CD14-positive monocyte (primary cell): Measurements from ENCODE around the gene WFIKKN2. TPM values are rescaled to one million over a fixed set of nuclear protein-coding genes. Genes with fewer than 3 reads are reported as not detected.

Experiments
- DNase-seq, 3 donors: peaks; one replicate each; pipeline ENCODE4 v3.0.0-alpha.2; 2011 to 2022
- H2AFZ ChIP-seq: 2 replicates; pipeline ENCODE4 v1.6.0; 2012; ENCODE audit warnings: mild to moderate bottlenecking, low read depth, low read length, inconsistent platforms; ENCODE audit not compliant: insufficient read depth, poor library complexity, severe bottlenecking
- H3K27ac ChIP-seq, 2 donors: 1 replicate in 1 of 2; 2 replicates in 1 of 2; pipeline ENCODE4 v1.5.1; 2012 to 2013; ENCODE audit warnings: low read length in 2 of 2, control low read depth in 1 of 2, inconsistent platforms in 1 of 2, low read depth in 1 of 2, mild to moderate bottlenecking in 1 of 2
- H3K27me3 ChIP-seq, 2 donors: one replicate each; pipeline versions ENCODE4 v1.6.0 to v1.6.1; 2011 to 2013; ENCODE audit warnings: low read length in 2 of 2; ENCODE audit not compliant: control insufficient read depth in 2 of 2, insufficient read depth in 2 of 2
- H3K36me3 ChIP-seq, 2 donors: replicated peaks in 1 of 2; 1 replicate in 1 of 2; 2 replicates in 1 of 2; pipeline versions ENCODE4 v1.5.1 to v1.6.1; 2012 to 2013; ENCODE audit warnings: low read length in 2 of 2, control low read depth in 1 of 2, inconsistent platforms in 1 of 2, mild to moderate bottlenecking in 1 of 2; ENCODE audit not compliant: insufficient read depth in 2 of 2, control insufficient read depth in 1 of 2
- H3K4me1 ChIP-seq, 2 donors: 1 replicate in 1 of 2; 2 replicates in 1 of 2; pipeline versions ENCODE4 v1.5.1 to v1.6.1; 2012 to 2013; ENCODE audit warnings: low read length in 2 of 2, control low read depth in 1 of 2, inconsistent platforms in 1 of 2, mild to moderate bottlenecking in 1 of 2, moderate library complexity in 1 of 2; ENCODE audit not compliant: insufficient read depth in 2 of 2, control insufficient read depth in 1 of 2
- H3K4me2 ChIP-seq: replicated peaks from 2 replicates; pipeline ENCODE3; 2012; ENCODE audit warnings: low read length, moderate library complexity, mild to moderate bottlenecking; ENCODE audit not compliant: poor library complexity, severe bottlenecking; ENCODE audit errors: extremely low read depth
- H3K4me3 ChIP-seq, 3 experiments: fragments of 200-600 bp in 1 of 3; sonication (generic) in 1 of 3; replicated peaks in 1 of 3; 1 replicate in 2 of 3; 2 replicates in 1 of 3; pipeline ENCODE4 v1.5.1; 2011 to 2013; ENCODE audit warnings: low read length in 3 of 3, mild to moderate bottlenecking in 3 of 3, control low read depth in 2 of 3, low read depth in 2 of 3, inconsistent platforms in 1 of 3, moderate library complexity in 1 of 3
- H3K79me2 ChIP-seq: 2 replicates; pipeline ENCODE4 v1.6.0; 2012; ENCODE audit warnings: mild to moderate bottlenecking, control low read depth, inconsistent platforms, low read length, moderate library complexity; ENCODE audit not compliant: insufficient read depth
- H3K9ac ChIP-seq: 2 replicates; pipeline ENCODE4 v1.6.0; 2017; ENCODE audit warnings: low read length, mild to moderate bottlenecking; ENCODE audit not compliant: insufficient read depth, poor library complexity, severe bottlenecking
- H3K9me3 ChIP-seq, 2 donors: replicated peaks in 1 of 2; 1 replicate in 1 of 2; 2 replicates in 1 of 2; pipeline versions ENCODE4 v1.5.1 to v1.6.1; 2012 to 2013; ENCODE audit warnings: low read length in 2 of 2, control low read depth in 1 of 2; ENCODE audit not compliant: control insufficient read depth in 1 of 2, insufficient read depth in 1 of 2
- H4K20me1 ChIP-seq: 2 replicates; pipeline ENCODE4 v1.6.0; 2012; ENCODE audit warnings: mild to moderate bottlenecking, low read length, control low read depth, moderate library complexity; ENCODE audit not compliant: insufficient read depth
- H3K27ac Mint-ChIP-seq, 7 donors: one replicate each; pipeline ENCODE4 v1.8.0; 2020; ENCODE audit warnings: mild to moderate bottlenecking in 7 of 7, mixed read lengths in 7 of 7, moderate library complexity in 6 of 7, inconsistent platforms in 2 of 7
- H3K27me3 Mint-ChIP-seq, 3 donors: one replicate each; pipeline ENCODE4 v1.8.0; 2021 to 2022; ENCODE audit warnings: low read depth in 3 of 3, mild to moderate bottlenecking in 3 of 3, mixed read lengths in 3 of 3, moderate library complexity in 3 of 3, inconsistent platforms in 1 of 3
- H3K36me3 Mint-ChIP-seq, 2 donors: one replicate each; pipeline ENCODE4 v1.8.0; 2020; ENCODE audit warnings: mixed read lengths in 2 of 2, inconsistent platforms in 1 of 2, mild to moderate bottlenecking in 1 of 2
- H3K4me1 Mint-ChIP-seq: one replicate; pipeline ENCODE4 v1.8.0; 2020; ENCODE audit warnings: mild to moderate bottlenecking, mixed read lengths
- H3K4me3 Mint-ChIP-seq, 2 donors: one replicate each; pipeline ENCODE4 v1.8.0; 2020; ENCODE audit warnings: mild to moderate bottlenecking in 2 of 2, mixed read lengths in 2 of 2, moderate library complexity in 1 of 2
- H3K9me3 Mint-ChIP-seq, 7 donors: one replicate each; pipeline ENCODE4 v1.8.0; 2020 to 2022; ENCODE audit warnings: mixed read lengths in 7 of 7, mild to moderate bottlenecking in 6 of 7, moderate library complexity in 6 of 7, inconsistent platforms in 2 of 7
- WGBS: methylation state at CpG from one replicate; pipeline ENCODE4 v1.1.5; 2013; ENCODE audit warnings: missing lambda C conversion rate; ENCODE audit not compliant: insufficient coverage; 5-methylcytosine and 5-hydroxymethylcytosine counted together
- intact Hi-C, 2 donors: fragments of 100-400 bp; cut with micrococcal nuclease; formaldehyde crosslinking; loops; one replicate each; pipeline versions ENCODE4 v1.15.0 to v1.15.1; 2023
- polyA plus RNA-seq, 3 donors: library from polyadenylated mRNA; depleted of rRNA in 1 of 3; unstranded in 2 of 3; stranded (reverse) in 1 of 3; fragments of 300-500 nt in 2 of 3; fragments of >200 nt in 1 of 3; fragmentation: Illumina TruSeq in 2 of 3; gene quantifications; 1 replicate in 2 of 3; 2 replicates in 1 of 3; pipeline ENCODE4 v1.2.3, GENCODE V29; 2012 to 2021
- TF ChIP-seq, protein P1 (sequence below): fragments of 200-600 bp; IDR thresholded peaks from one replicate; pipeline ENCODE4 v1.8.0; 2022; ENCODE audit warnings: antibody characterized with exemption, mild to moderate bottlenecking

The WFIKKN2 gene
- polyA plus RNA-seq, 3 donors = 0.03 TPM; not detected in 2

DNA sequence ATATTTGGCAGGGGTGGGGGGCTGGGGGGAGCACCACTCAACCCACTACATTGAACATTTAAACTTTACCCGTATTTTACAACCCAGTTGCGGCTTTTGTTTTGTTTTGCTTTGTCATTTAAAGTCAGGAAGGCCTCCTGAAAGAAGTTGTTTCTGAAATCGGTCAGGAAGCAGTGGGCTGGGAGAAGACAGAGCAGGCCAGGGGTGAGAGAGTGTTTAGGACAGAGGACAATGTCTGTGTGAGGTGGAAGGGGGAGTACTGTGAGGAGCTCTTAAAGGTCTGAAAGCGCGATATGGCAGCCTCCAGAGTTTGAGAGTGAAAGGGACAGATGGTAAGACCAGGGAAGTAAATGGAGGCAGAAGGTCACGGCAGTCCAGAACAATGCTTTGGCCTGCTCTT, 6.1 kb upstream of the WFIKKN2 start:
- Mint-ChIP-seq H3K27ac (peak overlapping the region in 4 of 7 donors; percentile 39 to 70 (median 54)), H3K27me3 (peaks cover 3 to 9% (median 4%) of the 10 kb centered on the region in 3 donors), H3K4me1 (peaks cover 18% of the 10 kb centered on the region), H3K9me3 (no peaks in the 10 kb centered on the region), H3K36me3 (no peaks in the 10 kb centered on the region), H3K4me3 (peak overlapping the region in 1 of 2 donors; percentile 57)
- 17% methylated on average over 3 of the region's 6 CpGs for WGBS
- Histone ChIP-seq H2AFZ (peak overlapping the region; percentile 73), H3K4me1 (peaks cover 11 to 14% of the 10 kb centered on the region in 2 donors), H3K4me3 (no peak overlapping the region), H3K79me2 (no peaks in the 10 kb centered on the region), H3K9ac (peak overlapping the region; percentile 29), H3K36me3 (no peaks in the 10 kb centered on the region), H3K27ac (no peak overlapping the region), H3K4me2 (peak overlapping the region; percentile 2), H4K20me1 (no peaks in the 10 kb centered on the region), H3K9me3 (no peaks in the 10 kb centered on the region), H3K27me3 (no peaks in the 10 kb centered on the region)
- TF ChIP-seq, protein P1, sequence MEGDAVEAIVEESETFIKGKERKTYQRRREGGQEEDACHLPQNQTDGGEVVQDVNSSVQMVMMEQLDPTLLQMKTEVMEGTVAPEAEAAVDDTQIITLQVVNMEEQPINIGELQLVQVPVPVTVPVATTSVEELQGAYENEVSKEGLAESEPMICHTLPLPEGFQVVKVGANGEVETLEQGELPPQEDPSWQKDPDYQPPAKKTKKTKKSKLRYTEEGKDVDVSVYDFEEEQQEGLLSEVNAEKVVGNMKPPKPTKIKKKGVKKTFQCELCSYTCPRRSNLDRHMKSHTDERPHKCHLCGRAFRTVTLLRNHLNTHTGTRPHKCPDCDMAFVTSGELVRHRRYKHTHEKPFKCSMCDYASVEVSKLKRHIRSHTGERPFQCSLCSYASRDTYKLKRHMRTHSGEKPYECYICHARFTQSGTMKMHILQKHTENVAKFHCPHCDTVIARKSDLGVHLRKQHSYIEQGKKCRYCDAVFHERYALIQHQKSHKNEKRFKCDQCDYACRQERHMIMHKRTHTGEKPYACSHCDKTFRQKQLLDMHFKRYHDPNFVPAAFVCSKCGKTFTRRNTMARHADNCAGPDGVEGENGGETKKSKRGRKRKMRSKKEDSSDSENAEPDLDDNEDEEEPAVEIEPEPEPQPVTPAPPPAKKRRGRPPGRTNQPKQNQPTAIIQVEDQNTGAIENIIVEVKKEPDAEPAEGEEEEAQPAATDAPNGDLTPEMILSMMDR = no peak
- intact Hi-C loops = no loop called here
- no peak for DNase-seq

GRCh38 chr17:50830352-50830751, 5.0 kb upstream of the WFIKKN2 start:
- no peaks in the 10 kb centered on the region for H3K9me3 ChIP-seq
- no peak overlapping the region for H2AFZ ChIP-seq
- peaks cover 0 to 5% of the 10 kb centered on the region in 2 donors for H3K27me3 ChIP-seq
- H3K36me3 ChIP-seq = no peaks in the 10 kb centered on the region
- intact Hi-C loops = no loop called here
- no peak overlapping the region for H3K27ac ChIP-seq
- H3K4me1 ChIP-seq = peaks cover 11 to 14% of the 10 kb centered on the region in 2 donors
- H3K27me3 Mint-ChIP-seq = peaks cover 5 to 17% (median 11%) of the 10 kb centered on the region in 3 donors
- peak overlapping the region in 1 of 7 donors; percentile 22 for H3K27ac Mint-ChIP-seq
- peaks cover 18% of the 10 kb centered on the region for H3K4me1 Mint-ChIP-seq
- TF ChIP-seq, protein P1 = no peak
- no peaks in the 10 kb centered on the region for H4K20me1 ChIP-seq
- WGBS = 86% methylated on average over 5 of the region's 5 CpGs
- H3K9ac ChIP-seq = no peak overlapping the region
- no peak overlapping the region for H3K4me3 ChIP-seq
- no peaks in the 10 kb centered on the region for H3K9me3 Mint-ChIP-seq
- H3K4me2 ChIP-seq = no peak overlapping the region
- H3K4me3 Mint-ChIP-seq = no peak overlapping the region
- no peaks in the 10 kb centered on the region for H3K79me2 ChIP-seq
- no peak for DNase-seq
- no peaks in the 10 kb centered on the region for H3K36me3 Mint-ChIP-seq
